ENCODE results near the gene KYNU.
A peak's percentile ranks its signal among the peaks of the same experiment; 100 is the strongest.

Gene KYNU

GRCh38 chr2:142987044-142987443 is 109.6 kb downstream of the KYNU start:
- Histone ChIP-seq H3K9me3 (ENCODE audit: low read length) (no peaks in the 10 kb centered on the region), H3K36me3 (ENCODE audit: insufficient read depth, low read length) (no peaks in the 10 kb centered on the region), H2AFZ (ENCODE audit: low read depth, low read length) (no peak overlapping the region), H3K27me3 (ENCODE audit: insufficient read depth, low read length) (no peaks in the 10 kb centered on the region), H3K4me3 (ENCODE audit: low read length) (no peak overlapping the region), H3K4me1 (ENCODE audit: insufficient read depth, low read length) (peaks cover 6% of the 10 kb centered on the region)

- no peaks in the 10 kb centered on the region for H3K36me3 ChIP-seq (ENCODE audit: insufficient read depth, low read length)
These were observed 112.1 kb downstream of the KYNU start for GRCh38 chr2:142989273-142990204.

GRCh38 chr2:142991295-142991694 is 113.8 kb downstream of the KYNU start:
- H3K36me3 ChIP-seq (ENCODE audit: insufficient read depth, low read length), result no peaks in the 10 kb centered on the region
- no peak overlapping the region for H3K4me3 ChIP-seq (ENCODE audit: low read length)
- H3K9me3 ChIP-seq (ENCODE audit: low read length), result no peaks in the 10 kb centered on the region
- no peaks in the 10 kb centered on the region for H3K27me3 ChIP-seq (ENCODE audit: insufficient read depth, low read length)
- no peak overlapping the region for H2AFZ ChIP-seq (ENCODE audit: low read depth, low read length)
- H3K4me1 ChIP-seq (ENCODE audit: insufficient read depth, low read length), result peaks cover 6% of the 10 kb centered on the region

More at GRCh38 chr2:142989273-142990204, 112.1 kb downstream of the KYNU start:
- peak overlapping the region; percentile 78 for H2AFZ ChIP-seq (ENCODE audit: low read depth, low read length)
- peaks cover 6% of the 10 kb centered on the region for H3K4me1 ChIP-seq (ENCODE audit: insufficient read depth, low read length)
- H3K27me3 ChIP-seq (ENCODE audit: insufficient read depth, low read length), result no peaks in the 10 kb centered on the region
- no peaks in the 10 kb centered on the region for H3K9me3 ChIP-seq (ENCODE audit: low read length)
- H3K4me3 ChIP-seq (ENCODE audit: low read length), result no peak overlapping the region

GRCh38 chr2:142992840-142993239 is 115.4 kb downstream of the KYNU start:
- H3K4me1 ChIP-seq (ENCODE audit: insufficient read depth, low read length), result peaks cover 6% of the 10 kb centered on the region
- H2AFZ ChIP-seq (ENCODE audit: low read depth, low read length), result no peak overlapping the region
- H3K4me3 ChIP-seq (ENCODE audit: low read length), result no peak overlapping the region
- no peaks in the 10 kb centered on the region for H3K9me3 ChIP-seq (ENCODE audit: low read length)
- H3K36me3 ChIP-seq (ENCODE audit: insufficient read depth, low read length), result no peaks in the 10 kb centered on the region
- H3K27me3 ChIP-seq (ENCODE audit: insufficient read depth, low read length), result no peaks in the 10 kb centered on the region

GRCh38 chr2:142993771-142994170 is 116.3 kb downstream of the KYNU start:
- Histone ChIP-seq H3K4me1 (ENCODE audit: insufficient read depth, low read length) (peaks cover 6% of the 10 kb centered on the region), H3K4me3 (ENCODE audit: low read length) (no peak overlapping the region), H2AFZ (ENCODE audit: low read depth, low read length) (no peak overlapping the region)

GRCh38 chr2:142994665-142995064 is 117.2 kb downstream of the KYNU start:
- no peak overlapping the region for H3K4me3 ChIP-seq (ENCODE audit: low read length)
- no peaks in the 10 kb centered on the region for H3K27me3 ChIP-seq (ENCODE audit: insufficient read depth, low read length)
- no peaks in the 10 kb centered on the region for H3K36me3 ChIP-seq (ENCODE audit: insufficient read depth, low read length)
- H3K4me1 ChIP-seq (ENCODE audit: insufficient read depth, low read length), result peaks cover 2% of the 10 kb centered on the region
- H2AFZ ChIP-seq (ENCODE audit: low read depth, low read length), result no peak overlapping the region
- H3K9me3 ChIP-seq (ENCODE audit: low read length), result no peaks in the 10 kb centered on the region

More at GRCh38 chr2:142993771-142994170, 116.3 kb downstream of the KYNU start:
- H3K36me3 ChIP-seq (ENCODE audit: insufficient read depth, low read length), result no peaks in the 10 kb centered on the region
- H3K27me3 ChIP-seq (ENCODE audit: insufficient read depth, low read length), result no peaks in the 10 kb centered on the region
- no peaks in the 10 kb centered on the region for H3K9me3 ChIP-seq (ENCODE audit: low read length)

GRCh38 chr2:142997231-142997630 is 119.8 kb downstream of the KYNU start:
- Histone ChIP-seq H3K27me3 (ENCODE audit: insufficient read depth, low read length) (no peaks in the 10 kb centered on the region), H3K36me3 (ENCODE audit: insufficient read depth, low read length) (no peaks in the 10 kb centered on the region), H3K4me1 (ENCODE audit: insufficient read depth, low read length) (no peaks in the 10 kb centered on the region), H3K9me3 (ENCODE audit: low read length) (no peaks in the 10 kb centered on the region), H3K4me3 (ENCODE audit: low read length) (no peak overlapping the region), H2AFZ (ENCODE audit: low read depth, low read length) (no peak overlapping the region)

GRCh38 chr2:143000599-143000998 is 123.1 kb downstream of the KYNU start:
- Histone ChIP-seq H3K4me1 (ENCODE audit: insufficient read depth, low read length) (no peaks in the 10 kb centered on the region), H3K27me3 (ENCODE audit: insufficient read depth, low read length) (no peaks in the 10 kb centered on the region), H3K4me3 (ENCODE audit: low read length) (no peak overlapping the region), H3K36me3 (ENCODE audit: insufficient read depth, low read length) (no peaks in the 10 kb centered on the region), H3K9me3 (ENCODE audit: low read length) (no peaks in the 10 kb centered on the region), H2AFZ (ENCODE audit: low read depth, low read length) (no peak overlapping the region)

- no peaks in the 10 kb centered on the region for H3K36me3 ChIP-seq (ENCODE audit: insufficient read depth, low read length)
- no peaks in the 10 kb centered on the region for H3K27me3 ChIP-seq (ENCODE audit: insufficient read depth, low read length)
- no peak overlapping the region for H3K4me3 ChIP-seq (ENCODE audit: low read length)
- H2AFZ ChIP-seq (ENCODE audit: low read depth, low read length), result no peak overlapping the region
- no peaks in the 10 kb centered on the region for H3K9me3 ChIP-seq (ENCODE audit: low read length)
- H3K4me1 ChIP-seq (ENCODE audit: insufficient read depth, low read length), result no peaks in the 10 kb centered on the region
These were observed 124.0 kb downstream of the KYNU start for GRCh38 chr2:143001501-143001900.

GRCh38 chr2:143015656-143016055 is 138.2 kb downstream of the KYNU start:
- Histone ChIP-seq H3K4me1 (ENCODE audit: insufficient read depth, low read length) (no peaks in the 10 kb centered on the region), H3K36me3 (ENCODE audit: insufficient read depth, low read length) (no peaks in the 10 kb centered on the region), H3K4me3 (ENCODE audit: low read length) (no peak overlapping the region), H3K27me3 (ENCODE audit: insufficient read depth, low read length) (no peaks in the 10 kb centered on the region), H3K9me3 (ENCODE audit: low read length) (no peaks in the 10 kb centered on the region), H2AFZ (ENCODE audit: low read depth, low read length) (peak overlapping the region; percentile 54)

- no peaks in the 10 kb centered on the region for H3K9me3 ChIP-seq (ENCODE audit: low read length)
- H3K36me3 ChIP-seq (ENCODE audit: insufficient read depth, low read length), result no peaks in the 10 kb centered on the region
- H2AFZ ChIP-seq (ENCODE audit: low read depth, low read length), result no peak overlapping the region
- H3K4me1 ChIP-seq (ENCODE audit: insufficient read depth, low read length), result no peaks in the 10 kb centered on the region
- H3K4me3 ChIP-seq (ENCODE audit: low read length), result no peak overlapping the region
- no peaks in the 10 kb centered on the region for H3K27me3 ChIP-seq (ENCODE audit: insufficient read depth, low read length)
These were observed 149.1 kb downstream of the KYNU start for GRCh38 chr2:143026411-143027054.

- Histone ChIP-seq H3K36me3 (ENCODE audit: insufficient read depth, low read length) (no peaks in the 10 kb centered on the region), H3K4me1 (ENCODE audit: insufficient read depth, low read length) (no peaks in the 10 kb centered on the region), H3K9me3 (ENCODE audit: low read length) (no peaks in the 10 kb centered on the region), H2AFZ (ENCODE audit: low read depth, low read length) (no peak overlapping the region), H3K27me3 (ENCODE audit: insufficient read depth, low read length) (no peaks in the 10 kb centered on the region), H3K4me3 (ENCODE audit: low read length) (no peak overlapping the region)
These were observed 151.7 kb downstream of the KYNU start for GRCh38 chr2:143029141-143029540.

GRCh38 chr2:143030127-143030526 is 152.7 kb downstream of the KYNU start:
- H2AFZ ChIP-seq (ENCODE audit: low read depth, low read length), result no peak overlapping the region
- H3K9me3 ChIP-seq (ENCODE audit: low read length), result no peaks in the 10 kb centered on the region
- H3K36me3 ChIP-seq (ENCODE audit: insufficient read depth, low read length), result no peaks in the 10 kb centered on the region
- no peaks in the 10 kb centered on the region for H3K27me3 ChIP-seq (ENCODE audit: insufficient read depth, low read length)
- H3K4me3 ChIP-seq (ENCODE audit: low read length), result no peak overlapping the region
- H3K4me1 ChIP-seq (ENCODE audit: insufficient read depth, low read length), result peaks cover 2% of the 10 kb centered on the region

Measured in neuron (in vitro differentiated cells).